Measurements from ENCODE around the gene CD80. TPM values are rescaled to one million over a fixed set of nuclear protein-coding genes. Genes with fewer than 3 reads are reported as not detected.
"Not testable (repeated sequence)": the region's sequence is repeated elsewhere in the genome, so short reads cannot be mapped to it uniquely, and the experiment has no call there.

The CD80 gene
- polyA plus RNA-seq, 5 donors = 1.8 to 3.6 (median 2.9) TPM

GRCh38 chr3:119585208-119585607, 25.8 kb upstream of the CD80 start:
- DNase-seq = no peak

GRCh38 chr3:119582178-119582577, 22.8 kb upstream of the CD80 start:
- no peak for DNase-seq

- no peak for DNase-seq
Observed at GRCh38 chr3:119580067-119580760, 20.8 kb upstream of the CD80 start.

- DNase-seq = peak; percentile 68 to 78
Observed at GRCh38 chr3:119579366-119580066, 20.1 kb upstream of the CD80 start, which contains the start of gene ADPRH. Gene ADPRH, plus strand, starts transcription at chr3:119579492. Its CDS starts 2,678 bp downstream, at chr3:119582170.

GRCh38 chr3:119575507-119575906, 16.1 kb upstream of the CD80 start:
- no peak for DNase-seq

GRCh38 chr3:119571688-119572087, 12.3 kb upstream of the CD80 start:
- no peak for DNase-seq

GRCh38 chr3:119571230-119571629, 11.8 kb upstream of the CD80 start:
- no peak for DNase-seq

GRCh38 chr3:119570229-119570628, 10.8 kb upstream of the CD80 start:
- DNase-seq = no peak

GRCh38 chr3:119569156-119569555, 9.7 kb upstream of the CD80 start:
- DNase-seq = no peak

- not testable (repeated sequence) for DNase-seq
Observed at GRCh38 chr3:119563334-119563733, 3.9 kb upstream of the CD80 start.

- no peak for DNase-seq
Observed at GRCh38 chr3:119562307-119562961, 3.0 kb upstream of the CD80 start.

GRCh38 chr3:119560160-119560559, 746 bp upstream of the CD80 start:
- DNase-seq = no peak

- no peak for DNase-seq
Observed at GRCh38 chr3:119558626-119559317, 642 bp downstream of the CD80 start.

- no peak for DNase-seq
Observed at GRCh38 chr3:119557877-119558269, 1.5 kb downstream of the CD80 start.

- DNase-seq = no peak
Observed at GRCh38 chr3:119557192-119557876, 2.1 kb downstream of the CD80 start.

GRCh38 chr3:119555929-119556328, 3.5 kb downstream of the CD80 start:
- no peak for DNase-seq

GRCh38 chr3:119555309-119555735, 4.1 kb downstream of the CD80 start:
- DNase-seq = no peak

GRCh38 chr3:119553823-119554415, 5.5 kb downstream of the CD80 start:
- no peak for DNase-seq

- not testable (repeated sequence) for DNase-seq
Observed at GRCh38 chr3:119552928-119553327, 6.5 kb downstream of the CD80 start.

- DNase-seq = no peak
Observed at GRCh38 chr3:119551598-119551997, 7.8 kb downstream of the CD80 start.
